ENCODE results near the gene HSD17B11.

- TF ChIP-seq, protein P1, sequence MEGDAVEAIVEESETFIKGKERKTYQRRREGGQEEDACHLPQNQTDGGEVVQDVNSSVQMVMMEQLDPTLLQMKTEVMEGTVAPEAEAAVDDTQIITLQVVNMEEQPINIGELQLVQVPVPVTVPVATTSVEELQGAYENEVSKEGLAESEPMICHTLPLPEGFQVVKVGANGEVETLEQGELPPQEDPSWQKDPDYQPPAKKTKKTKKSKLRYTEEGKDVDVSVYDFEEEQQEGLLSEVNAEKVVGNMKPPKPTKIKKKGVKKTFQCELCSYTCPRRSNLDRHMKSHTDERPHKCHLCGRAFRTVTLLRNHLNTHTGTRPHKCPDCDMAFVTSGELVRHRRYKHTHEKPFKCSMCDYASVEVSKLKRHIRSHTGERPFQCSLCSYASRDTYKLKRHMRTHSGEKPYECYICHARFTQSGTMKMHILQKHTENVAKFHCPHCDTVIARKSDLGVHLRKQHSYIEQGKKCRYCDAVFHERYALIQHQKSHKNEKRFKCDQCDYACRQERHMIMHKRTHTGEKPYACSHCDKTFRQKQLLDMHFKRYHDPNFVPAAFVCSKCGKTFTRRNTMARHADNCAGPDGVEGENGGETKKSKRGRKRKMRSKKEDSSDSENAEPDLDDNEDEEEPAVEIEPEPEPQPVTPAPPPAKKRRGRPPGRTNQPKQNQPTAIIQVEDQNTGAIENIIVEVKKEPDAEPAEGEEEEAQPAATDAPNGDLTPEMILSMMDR (IDR thresholded peaks at IDR 0.05), result no peak
- TF ChIP-seq EZH2 (IDR thresholded peaks at IDR 0.05), result no peak
These were observed 57.7 kb downstream of the HSD17B11 start for GRCh38 chr4:87333267-87333666.
